ENCODE results near the gene MRI1. TPM values are rescaled to one million over a fixed set of nuclear protein-coding genes. Genes with fewer than 3 reads are reported as not detected.

Gene MRI1
- total RNA-seq, 1 donor from 2014 or later, result 58.0 TPM

- peak; percentile 99 for DNase-seq
These were observed 30.7 kb downstream of the MRI1 start, which contains the start of gene ZSWIM4 for GRCh38 chr19:13794757-13795589. Gene ZSWIM4 (plus strand): TSS chr19:13795443. CDS start chr19:13795649, 206 bp downstream.

DNA sequence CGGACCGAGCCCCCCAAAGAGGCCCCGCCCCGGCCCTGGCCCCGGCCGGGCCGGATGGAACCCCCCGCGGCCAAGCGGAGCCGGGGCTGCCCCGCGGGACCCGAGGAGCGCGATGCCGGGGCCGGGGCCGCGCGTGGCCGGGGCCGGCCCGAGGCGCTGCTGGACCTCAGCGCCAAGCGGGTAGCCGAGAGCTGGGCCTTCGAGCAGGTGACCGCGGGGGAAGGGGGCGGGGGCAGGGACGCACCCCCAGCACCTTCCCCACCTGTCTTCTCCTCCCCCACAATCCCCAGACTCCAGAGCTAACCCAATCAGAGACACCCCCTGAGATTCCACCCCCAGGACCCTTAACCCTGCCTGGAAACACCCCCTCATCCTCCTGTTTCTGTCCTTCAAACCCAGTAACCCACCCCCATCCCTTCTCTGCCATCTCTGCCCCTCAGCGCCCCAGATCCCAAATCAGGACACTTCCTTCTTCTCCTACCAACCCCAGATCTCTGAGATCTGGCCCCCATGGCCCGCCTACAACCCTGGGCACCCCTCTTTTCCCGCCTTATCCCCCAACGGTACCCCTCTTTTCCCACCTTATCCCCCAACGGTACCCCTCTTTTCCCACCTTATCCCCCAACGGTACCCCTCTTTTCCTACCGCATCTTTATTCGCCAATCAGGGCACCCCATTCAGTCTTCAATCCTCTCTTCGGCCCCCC, 31.4 kb downstream of the MRI1 start:
- peak; percentile 40 for DNase-seq

GRCh38 chr19:13796301-13797057, 32.2 kb downstream of the MRI1 start:
- peak; percentile 95 for DNase-seq

- no peak for DNase-seq
These were observed 32.7 kb downstream of the MRI1 start for GRCh38 chr19:13797058-13797440.

- no peak for DNase-seq
These were observed 33.5 kb downstream of the MRI1 start for GRCh38 chr19:13797870-13798269.

DNA sequence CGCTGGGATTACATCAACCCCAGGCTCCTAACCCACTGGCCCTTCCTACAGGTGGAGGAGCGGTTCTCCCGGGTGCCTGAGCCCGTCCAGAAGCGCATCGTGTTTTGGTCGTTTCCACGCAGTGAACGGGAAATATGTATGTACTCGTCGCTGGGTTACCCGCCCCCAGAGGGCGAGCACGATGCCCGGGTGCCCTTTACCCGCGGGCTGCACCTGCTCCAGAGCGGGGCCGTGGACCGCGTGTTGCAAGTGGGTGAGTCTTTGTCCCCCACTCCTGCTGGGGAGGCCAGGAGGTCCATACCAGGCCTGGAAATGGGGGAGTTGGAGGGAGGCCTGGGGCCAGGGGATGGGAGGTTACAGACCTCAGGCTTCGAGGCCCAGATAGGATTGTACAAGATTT, 35.3 kb downstream of the MRI1 start:
- no peak for DNase-seq

- DNase-seq, result no peak
These were observed 38.7 kb downstream of the MRI1 start for GRCh38 chr19:13803038-13803437.

DNA sequence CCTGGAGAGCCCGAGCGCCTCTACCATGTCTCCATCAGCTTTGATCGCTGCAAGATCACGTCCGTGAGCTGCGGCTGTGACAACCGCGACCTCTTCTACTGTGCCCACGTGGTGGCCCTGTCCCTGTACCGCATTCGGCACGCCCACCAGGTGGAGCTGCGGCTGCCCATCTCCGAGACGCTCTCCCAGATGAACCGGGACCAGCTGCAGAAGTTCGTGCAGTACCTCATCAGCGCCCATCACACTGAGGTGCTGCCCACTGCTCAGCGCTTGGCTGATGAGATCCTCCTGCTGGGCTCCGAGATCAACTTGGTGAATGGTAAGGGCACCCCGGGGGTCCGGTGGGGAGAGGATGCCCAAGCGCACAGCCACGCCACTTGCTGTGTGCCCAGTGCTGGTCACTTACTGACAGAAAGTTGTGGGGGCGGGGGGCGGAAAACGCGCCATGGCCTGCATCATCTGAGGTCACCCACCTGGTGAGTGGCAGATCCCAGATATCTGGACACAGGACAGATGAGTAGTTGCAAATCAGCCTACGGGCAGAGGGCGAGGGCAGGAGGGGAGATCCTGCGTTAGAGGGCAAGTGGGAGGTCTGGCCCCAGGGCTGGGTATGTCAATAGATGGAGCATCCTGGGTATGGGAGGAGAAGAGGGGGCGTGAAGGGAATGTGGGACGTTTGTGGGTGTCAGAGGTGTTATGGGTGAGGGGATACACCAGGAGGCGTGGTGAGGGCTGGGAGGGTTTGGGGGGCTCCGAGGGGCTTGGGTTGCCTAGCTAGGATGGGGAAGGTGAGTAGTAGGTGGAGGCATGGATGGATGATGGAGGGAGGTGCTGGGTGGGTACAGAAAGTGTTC, 40.7 kb downstream of the MRI1 start:
- DNase-seq, result peak; percentile 42

- DNase-seq, result no peak
These were observed 42.4 kb downstream of the MRI1 start for GRCh38 chr19:13806728-13807127.

DNA sequence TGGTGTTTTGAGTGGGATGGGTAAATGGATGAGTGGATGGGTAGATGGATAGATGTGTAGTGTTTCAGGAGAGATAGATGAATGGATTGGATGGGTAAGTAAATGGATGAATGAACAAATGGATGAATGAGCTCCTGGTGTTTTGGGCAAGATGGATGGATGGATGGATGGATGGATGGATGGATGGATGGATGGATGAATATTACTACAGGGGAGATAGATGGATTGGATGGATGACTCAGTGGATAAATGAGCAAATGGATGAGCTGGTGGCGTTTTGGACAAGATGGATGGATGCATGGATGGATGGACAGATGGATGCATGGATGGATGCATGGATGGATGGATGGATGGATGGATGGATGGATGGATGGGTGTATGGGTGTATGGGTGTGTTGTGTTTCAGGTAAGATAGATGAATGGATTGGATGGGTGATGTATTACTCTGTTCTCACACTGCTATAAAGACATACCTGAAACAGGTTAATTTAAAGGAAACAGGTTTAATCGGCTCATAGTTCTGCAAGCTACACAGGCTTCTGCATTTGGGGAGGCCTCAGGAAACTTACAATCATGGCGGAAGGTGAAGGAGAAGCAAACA, 43.2 kb downstream of the MRI1 start:
- DNase-seq, result no peak

- DNase-seq, result no peak
These were observed 44.5 kb downstream of the MRI1 start for GRCh38 chr19:13808856-13809255.

GRCh38 chr19:13812544-13812943, 48.2 kb downstream of the MRI1 start:
- no peak for DNase-seq

DNA sequence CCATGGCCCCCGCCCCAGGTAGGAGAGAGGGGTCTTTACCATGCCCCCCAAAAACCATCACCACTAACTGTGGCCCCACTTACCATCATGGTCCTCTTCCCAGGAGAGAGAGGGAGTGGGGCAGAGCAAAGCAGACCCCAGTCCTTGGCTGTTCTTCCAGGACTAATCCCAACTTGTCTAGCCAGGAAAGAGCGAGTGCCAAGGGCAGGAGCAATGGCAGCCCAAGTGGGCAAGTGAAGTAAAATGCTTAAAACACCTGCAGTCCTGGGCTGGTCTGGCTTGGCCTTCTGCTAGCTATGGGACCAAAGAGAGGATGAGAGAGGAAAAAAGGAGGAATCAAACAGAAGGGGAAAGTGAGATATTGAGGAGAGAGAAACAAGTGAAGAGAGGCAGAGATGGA, 48.8 kb downstream of the MRI1 start:
- DNase-seq, result no peak

DNA sequence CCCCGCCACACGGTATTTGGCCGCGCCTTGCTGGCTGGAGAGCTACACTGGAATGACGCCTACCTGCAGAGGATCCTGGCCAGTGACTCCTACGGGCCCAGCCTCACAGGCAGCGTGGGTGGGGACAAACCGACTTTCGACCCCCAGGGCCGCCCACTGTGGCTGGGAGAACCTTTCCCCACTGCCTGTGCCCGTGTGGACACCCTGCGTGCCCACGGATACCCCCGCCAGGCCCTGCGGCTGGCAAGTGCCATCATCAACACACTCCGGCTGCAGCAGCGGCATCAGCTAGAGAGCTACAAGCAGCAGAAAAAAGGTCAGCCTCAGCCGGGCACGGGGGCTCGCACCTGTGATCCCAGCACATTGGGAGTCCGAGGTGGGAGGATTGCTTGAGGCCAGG, 50.2 kb downstream of the MRI1 start:
- no peak for DNase-seq

DNA sequence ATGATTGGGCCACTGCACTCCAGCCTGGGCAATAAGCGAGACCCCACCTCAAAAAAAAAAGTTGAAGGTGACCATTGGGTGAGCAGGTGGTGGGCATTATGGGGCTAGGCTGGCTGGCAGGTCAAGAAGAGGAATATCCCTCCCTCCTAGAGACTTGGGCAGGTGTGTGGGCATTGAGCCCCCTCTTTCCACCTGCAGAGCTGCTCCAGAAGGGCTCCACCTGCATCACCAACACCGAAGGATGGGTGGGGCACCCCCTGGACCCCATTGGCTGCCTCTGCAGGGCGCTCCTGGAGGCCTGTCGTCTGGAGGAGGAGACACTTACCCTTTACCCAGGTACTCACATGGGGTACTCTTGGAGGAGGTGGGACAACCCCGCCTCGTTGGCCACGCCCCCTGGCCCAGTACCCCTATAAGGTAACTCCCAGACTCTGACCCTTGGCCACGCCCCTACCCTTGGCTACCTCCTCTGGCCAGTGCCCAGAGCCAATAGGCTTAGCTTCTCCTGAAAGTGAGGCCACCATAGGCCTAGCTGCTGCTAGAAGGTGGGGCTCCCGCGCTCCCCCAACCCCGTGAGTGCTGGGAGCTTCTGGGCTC, 52.8 kb downstream of the MRI1 start:
- DNase-seq, result no peak

GRCh38 chr19:13817615-13818371, 53.5 kb downstream of the MRI1 start:
- DNase-seq, result no peak

GRCh38 chr19:13819238-13819637, 54.9 kb downstream of the MRI1 start:
- no peak for DNase-seq

DNA sequence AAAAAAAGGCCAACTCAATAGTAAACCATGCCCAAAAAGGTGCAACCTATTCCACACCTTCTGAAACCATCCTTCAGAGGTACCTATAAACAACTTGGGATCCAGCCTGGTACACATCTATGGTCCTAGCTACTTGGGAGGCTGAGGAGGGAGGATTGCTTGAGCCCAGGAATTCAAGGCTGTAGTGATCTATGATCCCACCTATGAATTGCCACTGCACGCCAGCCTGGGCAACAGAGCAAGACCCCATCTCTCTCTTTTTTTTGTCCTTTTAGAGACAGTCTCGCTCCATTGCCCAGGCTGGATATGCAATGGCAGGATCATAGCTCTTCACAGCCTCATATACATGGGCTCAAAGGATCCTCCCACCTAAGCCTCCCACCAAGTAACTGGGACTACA, 57.0 kb downstream of the MRI1 start:
- no peak for DNase-seq

DNA sequence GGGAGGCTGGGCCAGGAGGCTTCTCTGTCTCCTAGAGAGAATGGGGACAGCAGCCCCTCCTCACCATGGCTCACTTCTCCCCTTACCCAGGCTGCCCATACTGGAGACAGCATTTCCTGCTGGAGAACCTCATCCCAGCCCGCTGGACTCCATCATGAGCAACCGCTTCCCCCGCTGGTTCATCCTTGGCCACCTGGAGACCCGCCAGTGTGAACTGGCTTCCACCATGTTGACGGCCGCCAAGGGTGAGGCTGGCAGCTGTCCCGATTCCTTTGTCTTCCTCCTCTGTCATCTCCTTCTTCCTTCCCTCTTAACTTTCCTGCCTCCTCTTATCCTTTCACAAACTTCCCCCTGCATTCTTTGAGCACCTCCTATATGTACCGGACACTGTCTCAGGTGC, 58.9 kb downstream of the MRI1 start:
- DNase-seq, result no peak
